Measurements from ENCODE around the gene PARL.
"Not testable (repeated sequence)": the region's sequence is repeated elsewhere in the genome, so short reads cannot be mapped to it uniquely, and the experiment has no call there.

The PARL gene

DNA sequence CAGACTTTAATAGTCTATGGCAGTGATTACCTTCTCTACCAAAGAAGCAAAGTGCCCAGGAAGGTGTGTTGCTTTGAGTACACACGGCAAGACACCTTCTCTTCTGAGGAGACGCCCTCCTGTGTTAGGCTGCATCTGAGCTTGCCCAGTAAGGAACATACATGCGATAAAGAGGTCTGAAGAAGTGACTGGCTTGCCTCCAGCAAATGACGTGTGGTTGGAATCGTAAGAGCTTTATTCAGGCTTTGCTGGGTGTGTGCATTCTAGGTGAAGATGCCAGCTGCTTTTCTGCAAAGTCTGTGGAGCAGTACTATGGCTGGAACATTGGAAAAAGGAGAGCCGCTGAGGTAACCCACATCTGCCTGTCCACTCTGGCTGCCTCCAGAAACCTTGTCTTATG lies 81.7 kb downstream of the PARL start:
- Histone ChIP-seq H3K27ac (no peak overlapping the region), H3K4me3 (no peak overlapping the region)

DNA sequence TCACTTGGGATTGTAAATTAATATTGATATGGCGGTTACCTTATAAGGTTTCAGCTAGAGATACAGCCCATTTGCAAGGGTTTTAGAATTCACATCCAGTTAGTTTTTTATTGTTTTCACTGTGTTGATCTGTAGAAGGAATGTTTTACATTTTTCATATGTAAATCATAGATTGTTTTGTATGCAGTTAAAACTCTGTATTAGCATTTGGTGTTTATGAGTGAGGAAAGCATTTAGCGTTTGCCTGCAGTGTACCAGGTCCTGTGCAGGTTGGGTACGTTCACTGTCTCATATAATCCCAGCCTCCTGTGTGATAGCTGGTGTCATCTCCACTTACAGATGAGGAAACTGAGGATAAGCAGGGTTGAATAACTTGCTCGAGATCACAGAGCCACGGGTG lies 83.1 kb downstream of the PARL start:
- no peak overlapping the region for H3K4me3 ChIP-seq
- no peak overlapping the region for H3K27ac ChIP-seq

DNA sequence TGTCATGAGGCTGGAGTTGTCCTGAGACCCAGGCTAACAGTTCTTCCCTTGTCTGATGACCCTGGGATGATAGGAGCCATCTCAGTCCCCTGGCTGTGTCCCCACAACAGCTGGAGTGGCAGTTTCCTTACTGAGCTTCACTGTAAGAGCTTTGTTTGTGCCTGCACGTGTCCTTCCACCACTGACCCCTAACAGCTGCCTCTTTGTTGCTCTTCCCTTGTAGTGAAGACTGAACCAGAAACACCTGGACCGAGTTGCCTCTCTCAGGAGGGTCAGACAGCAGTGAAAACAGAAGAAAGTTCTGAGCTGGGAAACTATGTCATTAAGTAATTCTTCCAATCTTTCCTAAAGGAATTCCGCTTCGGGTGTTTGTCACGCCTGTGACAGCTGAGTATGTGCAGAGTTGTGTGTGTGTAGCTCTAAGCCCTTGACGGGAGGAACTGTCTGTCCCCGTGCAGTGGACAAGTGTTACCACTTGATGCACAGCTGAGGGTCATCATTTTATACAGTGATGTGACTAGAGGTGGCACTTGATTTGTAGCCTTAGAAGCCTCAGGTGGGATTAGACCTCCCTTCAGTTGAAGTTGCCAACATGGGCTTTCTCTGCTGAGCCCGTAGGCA lies 84.3 kb downstream of the PARL start:
- Histone ChIP-seq H3K27ac (no peak overlapping the region), H3K4me3 (no peak overlapping the region)

DNA sequence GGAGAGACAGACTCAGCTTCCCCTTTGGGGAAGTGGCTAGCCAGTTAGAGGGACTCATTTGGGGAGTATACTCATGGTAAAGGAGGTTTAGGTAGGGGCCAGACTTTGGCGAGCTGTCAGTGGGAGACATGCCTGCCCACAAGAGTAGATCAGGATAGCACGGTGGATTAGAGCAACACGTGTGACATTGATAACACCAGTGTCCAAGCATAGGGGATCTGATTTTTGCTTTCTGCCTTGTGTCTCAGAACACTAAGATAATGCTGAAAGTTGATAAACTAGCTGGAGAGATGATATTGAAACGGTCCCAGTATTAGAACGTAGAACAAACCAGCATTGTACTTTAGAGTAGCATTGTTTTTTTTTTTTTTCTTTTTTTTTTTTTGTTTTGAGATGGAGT lies 85.2 kb downstream of the PARL start:
- Histone ChIP-seq H3K4me3 (no peak overlapping the region), H3K27ac (no peak overlapping the region)

DNA sequence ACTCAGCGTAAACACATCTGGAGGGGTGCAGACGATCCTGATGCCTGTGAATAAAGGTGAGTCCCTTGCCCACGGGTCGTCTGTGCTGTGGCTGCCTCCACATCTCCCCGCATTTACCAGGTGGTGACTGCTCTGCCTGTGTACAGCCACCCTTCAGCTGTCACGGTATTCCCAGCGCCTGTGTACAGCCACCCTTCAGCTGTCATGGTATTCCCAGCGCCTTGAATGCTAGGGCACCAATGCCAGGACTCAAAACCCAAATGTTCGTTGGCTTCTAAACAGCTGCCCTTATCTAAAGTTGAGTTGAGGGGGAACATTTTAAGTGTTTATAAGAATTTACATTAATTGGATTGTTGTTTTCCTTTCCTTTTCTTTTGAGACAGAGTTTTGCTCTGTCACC lies 86.7 kb downstream of the PARL start:
- Histone ChIP-seq H3K27ac (no peak overlapping the region), H3K4me3 (no peak overlapping the region)

DNA sequence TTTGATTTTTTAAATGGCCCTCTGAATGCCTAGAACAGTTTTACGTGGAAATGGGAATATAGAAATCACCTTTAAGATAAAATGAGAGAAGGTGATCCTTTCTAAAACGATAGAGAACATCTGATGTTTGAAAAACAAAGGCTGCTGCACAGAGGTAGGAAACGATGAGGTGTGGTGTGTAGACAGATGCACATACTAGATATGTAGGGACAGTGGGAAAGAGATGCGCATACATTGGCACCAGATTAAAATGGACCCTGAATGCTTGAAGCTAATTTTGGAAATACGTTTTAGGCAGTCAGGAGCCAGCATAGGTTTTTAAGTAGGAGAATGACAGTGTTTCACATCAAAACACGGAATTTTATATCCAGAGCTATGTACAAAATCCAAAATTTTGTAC lies 88.3 kb downstream of the PARL start:
- Histone ChIP-seq H3K27ac (no peak overlapping the region), H3K4me3 (no peak overlapping the region)

DNA sequence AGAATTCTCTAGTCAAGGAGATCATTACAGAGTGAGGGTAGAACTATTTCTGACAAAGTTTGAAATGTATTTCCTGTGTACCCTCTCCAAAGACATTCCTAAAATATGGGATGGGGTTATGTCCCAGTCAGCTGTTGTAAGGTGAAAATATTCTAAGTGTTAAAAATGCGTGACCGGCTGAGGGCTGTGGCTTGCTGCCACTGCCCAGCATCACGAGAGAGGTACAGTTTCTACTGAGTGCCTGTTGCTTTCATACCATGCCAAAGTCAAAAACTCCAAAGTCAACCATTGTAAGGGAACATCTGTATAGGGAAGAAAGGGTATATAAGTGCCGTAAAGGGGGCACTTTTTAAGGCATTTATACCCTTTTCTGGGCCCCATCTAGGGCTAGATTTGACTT lies 90.2 kb downstream of the PARL start:
- H3K27ac ChIP-seq = no peak overlapping the region
- H3K4me3 ChIP-seq = no peak overlapping the region

DNA sequence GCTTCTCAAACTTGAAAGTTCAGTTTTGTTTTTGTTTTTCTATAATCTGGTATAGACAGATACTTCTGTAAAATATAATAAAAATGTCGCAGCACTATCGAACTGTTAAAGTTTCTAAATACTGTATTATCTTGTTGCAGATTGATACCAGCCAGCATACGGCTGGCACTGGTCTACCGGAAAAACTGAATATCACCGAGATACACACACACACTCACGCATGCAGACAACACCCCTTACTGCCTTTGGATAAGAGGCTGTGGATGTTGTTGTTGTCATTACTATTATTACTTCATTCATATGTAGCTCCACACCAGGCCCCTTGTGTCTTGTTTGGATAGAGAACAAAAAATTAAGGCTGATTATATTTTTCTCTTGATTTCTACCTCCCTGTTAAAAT lies 91.7 kb downstream of the PARL start:
- H3K4me3 ChIP-seq = no peak overlapping the region
- no peak overlapping the region for H3K27ac ChIP-seq

DNA sequence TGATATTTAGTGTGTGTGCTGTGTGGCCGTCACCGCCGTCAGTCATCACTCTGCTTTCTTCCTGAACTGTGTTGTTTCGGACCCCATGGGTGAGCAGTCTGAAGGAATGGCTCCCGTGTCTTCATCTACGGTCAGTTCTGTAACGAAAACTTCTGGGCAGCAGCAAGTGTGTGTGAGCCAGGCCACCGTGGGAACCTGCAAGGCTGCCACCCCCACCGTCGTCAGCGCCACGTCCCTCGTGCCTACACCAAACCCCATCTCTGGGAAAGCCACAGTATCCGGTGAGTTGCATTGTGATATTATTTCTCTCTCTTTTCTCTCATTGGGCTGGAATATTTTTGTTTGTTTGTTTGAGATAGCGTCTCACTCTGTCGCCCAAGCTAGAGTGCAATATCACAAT lies 94.0 kb downstream of the PARL start:
- Histone ChIP-seq H3K27ac (no peak overlapping the region), H3K4me3 (no peak overlapping the region)

DNA sequence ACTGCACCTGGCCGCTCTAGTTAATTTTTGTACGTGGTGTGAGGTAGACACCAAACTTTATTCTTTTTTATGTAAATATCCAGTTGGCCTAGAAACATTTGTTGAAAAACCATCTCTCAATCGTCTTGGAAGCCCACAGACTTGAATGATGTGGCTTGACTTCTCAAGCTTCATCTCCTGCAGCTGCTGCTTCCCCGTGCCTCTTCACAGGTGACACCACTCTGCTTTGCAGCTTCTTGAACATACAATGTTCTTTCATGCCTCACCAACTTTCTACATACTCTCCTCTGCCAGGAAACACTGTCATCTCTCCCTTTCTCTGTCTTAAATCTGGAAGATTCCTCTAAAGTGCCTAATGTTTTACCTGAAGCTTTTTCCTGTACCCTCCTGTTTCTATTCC lies 94.9 kb downstream of the PARL start:
- H3K27ac ChIP-seq = no peak overlapping the region

DNA sequence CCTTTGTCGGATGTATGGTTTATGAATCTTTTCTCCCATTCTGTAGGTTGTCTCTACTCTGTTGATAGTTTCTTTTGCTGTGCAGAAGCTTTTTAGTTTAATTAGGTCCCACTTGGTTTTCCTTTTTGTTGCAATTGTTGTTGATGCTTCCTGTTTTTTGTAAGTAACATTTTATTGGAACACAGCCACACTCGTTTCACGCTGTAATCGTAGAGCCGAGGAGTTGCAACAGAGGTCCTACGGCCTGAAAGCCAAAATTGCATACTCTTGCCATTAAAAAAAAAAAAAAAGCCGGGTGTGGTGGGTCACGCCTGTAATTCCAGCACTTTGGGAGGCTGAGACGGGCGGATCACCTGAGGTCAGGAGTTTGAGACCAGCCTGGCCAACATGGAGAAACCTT lies 100.2 kb downstream of the PARL start:
- H3K4me3 ChIP-seq, H3K27ac ChIP-seq: not testable (repeated sequence)

More for the DNA sequence above, 94.9 kb downstream of the PARL start:
- no peak overlapping the region for H3K4me3 ChIP-seq

DNA sequence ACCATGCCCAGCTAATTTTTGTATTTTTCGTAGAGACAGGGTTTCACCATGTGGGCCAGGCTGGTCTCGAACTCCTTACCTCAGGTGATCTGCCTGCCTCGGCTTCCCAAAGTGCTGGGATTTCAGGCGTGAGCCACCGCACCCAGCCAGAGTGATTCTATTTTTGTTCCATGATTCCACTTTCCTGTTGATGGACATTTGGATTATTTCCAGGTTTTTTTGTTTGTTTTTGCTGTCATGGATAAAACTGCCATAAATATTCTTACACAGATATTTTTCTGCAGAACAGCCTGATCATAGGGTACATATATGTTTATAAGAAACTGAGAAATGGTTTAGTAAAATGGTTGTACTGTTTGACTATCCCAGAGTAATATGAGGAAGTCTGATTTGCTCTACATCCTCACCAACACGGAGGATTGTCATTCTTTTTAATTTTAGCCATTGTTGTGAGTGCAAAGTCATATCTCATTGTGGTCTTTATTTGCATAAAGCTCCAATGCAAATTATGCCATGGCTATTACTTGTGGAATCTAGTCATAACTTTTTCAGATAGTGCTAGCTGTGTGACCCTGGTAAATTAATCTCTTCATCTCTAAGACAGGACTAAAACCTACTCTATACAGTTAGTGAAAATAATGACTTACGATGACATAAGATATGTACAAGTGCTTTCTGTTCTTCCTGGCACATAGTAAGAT lies 102.0 kb downstream of the PARL start:
- Histone ChIP-seq H3K27ac (peak overlapping the region in 1 of 21 experiments; percentile 14), H3K4me3 (no peak overlapping the region)

DNA sequence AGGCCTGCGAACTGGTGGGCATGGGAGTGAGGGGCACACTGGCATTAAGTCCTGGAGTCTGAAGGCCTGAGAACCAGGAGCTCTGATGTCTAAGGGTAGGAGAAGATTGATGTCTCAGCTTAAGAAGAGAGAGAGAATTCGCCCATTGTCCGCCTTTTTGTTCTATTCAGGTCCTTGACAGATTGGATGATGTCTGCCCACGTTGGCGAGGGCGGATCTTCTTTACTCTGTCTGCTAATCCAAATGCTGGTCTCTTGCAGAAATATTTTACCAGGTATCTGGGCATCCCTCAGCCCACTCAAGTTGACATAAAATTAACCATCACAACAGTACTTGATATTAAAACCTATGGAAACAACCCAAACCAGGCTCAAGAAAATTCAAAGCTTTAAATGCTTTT lies 103.4 kb downstream of the PARL start:
- no peak overlapping the region for H3K27ac ChIP-seq
- H3K4me3 ChIP-seq = no peak overlapping the region

DNA sequence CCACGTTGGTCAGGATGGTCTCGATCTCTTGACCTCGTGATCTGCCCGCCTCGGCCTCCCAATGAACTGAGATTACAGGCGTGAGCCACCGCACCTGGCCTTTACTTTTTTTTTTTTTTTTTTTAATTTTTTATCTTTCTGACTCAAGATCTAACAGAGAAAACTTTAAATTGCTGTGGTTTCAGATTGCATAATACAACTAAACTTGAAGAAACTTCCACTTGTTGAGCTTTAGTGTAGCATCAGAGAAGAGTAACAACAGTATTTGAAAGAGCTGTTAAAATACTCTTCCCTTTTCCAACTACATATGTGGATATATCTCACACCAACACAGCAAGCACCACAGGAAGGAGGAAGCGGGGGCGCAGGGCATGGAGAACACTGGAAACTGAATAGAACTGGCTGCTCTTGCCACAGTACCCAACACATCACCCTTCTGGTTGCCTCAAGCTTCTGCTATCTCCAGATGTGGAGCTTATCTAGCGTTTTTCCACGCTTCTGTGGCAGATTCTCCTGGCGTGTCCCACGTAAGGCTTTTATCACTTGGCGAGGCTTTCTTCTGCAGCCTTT lies 104.7 kb downstream of the PARL start:
- Histone ChIP-seq H3K27ac (no peak overlapping the region), H3K4me3 (no peak overlapping the region)
